NCI-H460 (cell line): Measurements from ENCODE around the gene RNASE8. TPM values are rescaled to one million over a fixed set of nuclear protein-coding genes. Genes with fewer than 3 reads are reported as not detected.
"Not testable (repeated sequence)": the region's sequence is repeated elsewhere in the genome, so short reads cannot be mapped to it uniquely, and the experiment has no call there.

Source experiments
- DNase-seq: peaks from one replicate; pipeline ENCODE4 v3.0.0-alpha.2; 2016; ENCODE audit warnings: low read depth; ENCODE audit errors: extremely low read depth
- total RNA-seq: library from RNA; depleted of rRNA; stranded (reverse); fragments of >200 nt; shearing (Covaris generic); gene quantifications from 2 replicates; pipeline ENCODE4 v1.2.3, GENCODE V29; 2014

Gene RNASE8
- total RNA-seq, 1 experiment from 2014 or later = not detected

DNA sequence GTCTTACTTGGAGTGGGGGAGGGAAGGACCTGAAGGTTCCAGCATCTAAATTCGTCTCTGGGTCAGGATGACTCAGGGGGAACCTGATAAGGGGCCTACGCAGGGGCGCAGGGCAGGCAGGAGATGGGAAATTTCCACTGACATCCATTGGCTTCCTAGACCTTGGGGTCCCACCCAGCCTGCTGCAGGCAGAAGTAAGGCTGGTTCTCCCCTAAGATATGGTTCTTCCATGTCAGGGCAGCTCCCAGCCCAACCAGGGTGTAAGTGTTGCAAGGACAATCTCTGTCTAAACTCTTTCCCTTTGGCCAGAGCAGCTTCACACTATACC, 30.7 kb upstream of the RNASE8 start:
- DNase-seq = no peak

- DNase-seq = no peak
Measured at GRCh38 chr14:21029917-21030316, 27.7 kb upstream of the RNASE8 start, which contains the start of gene TPPP2. Gene TPPP2, plus strand, starts transcription at chr14:21030217. Its CDS starts 365 bp downstream, at chr14:21030582.

DNA sequence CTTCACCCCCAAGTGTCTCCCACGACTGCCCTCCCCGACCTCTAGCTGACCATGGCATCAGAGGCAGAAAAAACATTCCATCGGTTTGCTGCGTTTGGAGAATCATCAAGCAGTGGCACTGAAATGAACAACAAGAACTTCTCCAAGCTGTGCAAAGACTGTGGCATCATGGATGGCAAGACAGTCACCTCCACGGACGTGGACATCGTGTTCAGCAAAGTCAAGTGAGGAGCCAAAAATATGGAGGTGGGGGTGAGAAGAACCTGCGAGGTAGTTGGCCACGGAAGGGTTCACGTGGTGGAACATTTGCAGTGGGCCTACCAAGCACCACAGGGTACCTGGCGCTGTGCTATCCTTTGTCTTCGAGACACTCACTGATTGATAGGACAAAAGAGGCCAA, 27.1 kb upstream of the RNASE8 start:
- DNase-seq = no peak

DNA sequence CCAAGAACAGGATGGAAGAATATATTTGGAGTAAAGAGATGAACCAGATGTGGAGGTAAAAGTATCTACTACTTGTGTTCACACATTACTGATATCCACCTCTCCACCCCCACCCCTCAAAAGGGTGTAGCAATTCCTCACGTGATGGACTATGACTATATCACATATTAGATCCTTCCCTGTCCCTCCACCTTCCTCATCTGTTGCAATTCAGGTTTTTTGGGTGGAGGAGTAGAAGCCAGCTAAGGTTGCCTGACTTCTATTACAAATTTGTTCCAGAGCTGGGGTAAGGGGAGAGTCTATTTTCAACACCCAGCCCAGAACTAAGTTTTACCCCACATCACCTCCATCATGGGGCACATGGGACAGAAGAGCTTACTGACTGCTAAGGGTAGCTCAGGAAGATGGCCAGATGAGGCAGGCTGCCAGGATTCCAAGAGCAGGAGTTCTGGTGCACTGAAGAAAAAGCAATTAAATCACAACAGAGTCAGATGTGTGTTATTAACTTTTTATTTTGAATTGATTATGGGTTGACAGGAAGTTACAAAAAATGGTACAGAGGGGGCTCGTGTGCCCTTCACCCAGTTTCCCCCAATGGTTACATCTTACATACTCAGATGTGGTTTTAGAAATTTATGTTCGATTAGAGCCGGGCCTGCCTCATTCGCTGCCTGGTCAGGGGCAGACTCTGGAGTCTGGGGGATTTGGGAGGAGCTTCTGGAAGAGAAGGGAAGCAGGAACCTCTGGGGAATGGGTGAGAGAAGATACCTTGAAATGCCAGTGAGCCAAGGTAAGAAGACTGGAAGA, 25.1 kb upstream of the RNASE8 start:
- no peak for DNase-seq

- no peak for DNase-seq
Measured at GRCh38 chr14:21033133-21033698, 24.4 kb upstream of the RNASE8 start.

DNA sequence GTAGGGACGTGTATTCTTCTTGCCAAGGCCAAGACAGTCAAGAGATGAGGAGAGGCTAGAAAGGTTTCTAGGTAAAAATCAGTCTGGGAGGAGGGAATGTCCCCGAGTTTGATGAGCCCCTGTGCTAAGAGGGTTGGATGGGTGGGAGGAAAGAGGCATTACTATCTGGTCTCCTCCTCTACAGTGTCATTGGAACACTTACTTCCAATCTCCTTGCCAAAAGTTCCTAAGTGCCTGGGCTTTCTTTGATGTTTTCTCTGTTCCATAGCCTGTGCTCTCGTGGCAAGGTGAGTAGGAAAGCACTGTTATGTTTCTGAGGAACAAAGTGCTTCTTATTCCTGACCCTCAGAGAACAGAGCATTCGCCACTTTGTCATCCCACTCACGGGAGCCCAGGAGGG, 22.9 kb upstream of the RNASE8 start, which contains the start of gene RNASE13:
RNASE13 (minus strand) TSS at position 101 of the 400 bp plus-strand sequence. CDS start 519 bp downstream, outside the sequence.
- no peak for DNase-seq

- no peak for DNase-seq
Measured at GRCh38 chr14:21036751-21037150, 20.9 kb upstream of the RNASE8 start.

GRCh38 chr14:21037156-21037555, 20.5 kb upstream of the RNASE8 start:
- DNase-seq = no peak

DNA sequence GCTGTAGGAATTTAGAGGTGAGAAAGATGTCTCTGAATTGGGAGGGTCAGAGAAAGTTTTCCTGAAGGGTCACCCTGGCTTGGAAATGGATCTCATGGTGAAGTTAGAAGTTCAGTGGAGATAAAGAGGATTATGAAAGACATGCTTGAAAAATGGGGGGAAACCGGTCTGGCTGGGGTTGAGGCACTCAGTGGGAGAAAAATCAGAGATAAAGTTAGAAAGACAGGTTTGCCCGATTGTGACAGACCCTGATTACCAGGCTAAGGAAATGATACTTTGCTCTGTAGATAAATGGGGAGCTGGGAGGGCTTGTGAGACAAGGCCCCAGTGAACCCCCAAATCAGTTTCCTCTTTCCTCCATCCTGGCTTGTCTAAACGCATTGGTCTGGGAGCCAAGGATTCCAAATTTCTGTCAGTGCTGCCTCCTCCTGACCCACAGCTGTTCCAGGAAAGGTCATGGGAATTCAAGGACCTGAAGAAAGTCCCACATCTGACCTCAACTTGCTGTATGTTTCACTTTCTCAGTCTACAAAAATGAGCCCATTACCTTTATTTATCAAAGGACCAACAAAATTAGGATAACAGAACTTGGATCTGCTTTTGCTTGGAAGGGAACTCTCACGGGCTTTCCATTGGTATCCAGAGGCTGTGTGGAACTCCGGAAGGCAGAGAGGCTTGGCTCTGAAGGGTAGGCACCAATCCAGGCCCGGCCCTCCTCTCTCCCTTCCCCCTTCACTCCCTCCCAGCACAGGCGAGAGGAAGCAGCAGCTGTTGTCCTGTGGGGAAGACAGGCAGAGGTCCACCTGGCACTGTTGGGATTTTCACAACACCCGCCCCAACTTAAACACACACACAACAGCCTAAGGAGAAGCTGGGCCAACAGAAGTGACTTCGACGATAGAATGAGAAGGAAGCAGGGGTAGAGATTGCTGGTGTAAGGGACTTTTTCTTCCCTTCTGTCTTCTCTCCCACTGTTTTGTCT, 18.9 kb upstream of the RNASE8 start:
- no peak for DNase-seq

DNA sequence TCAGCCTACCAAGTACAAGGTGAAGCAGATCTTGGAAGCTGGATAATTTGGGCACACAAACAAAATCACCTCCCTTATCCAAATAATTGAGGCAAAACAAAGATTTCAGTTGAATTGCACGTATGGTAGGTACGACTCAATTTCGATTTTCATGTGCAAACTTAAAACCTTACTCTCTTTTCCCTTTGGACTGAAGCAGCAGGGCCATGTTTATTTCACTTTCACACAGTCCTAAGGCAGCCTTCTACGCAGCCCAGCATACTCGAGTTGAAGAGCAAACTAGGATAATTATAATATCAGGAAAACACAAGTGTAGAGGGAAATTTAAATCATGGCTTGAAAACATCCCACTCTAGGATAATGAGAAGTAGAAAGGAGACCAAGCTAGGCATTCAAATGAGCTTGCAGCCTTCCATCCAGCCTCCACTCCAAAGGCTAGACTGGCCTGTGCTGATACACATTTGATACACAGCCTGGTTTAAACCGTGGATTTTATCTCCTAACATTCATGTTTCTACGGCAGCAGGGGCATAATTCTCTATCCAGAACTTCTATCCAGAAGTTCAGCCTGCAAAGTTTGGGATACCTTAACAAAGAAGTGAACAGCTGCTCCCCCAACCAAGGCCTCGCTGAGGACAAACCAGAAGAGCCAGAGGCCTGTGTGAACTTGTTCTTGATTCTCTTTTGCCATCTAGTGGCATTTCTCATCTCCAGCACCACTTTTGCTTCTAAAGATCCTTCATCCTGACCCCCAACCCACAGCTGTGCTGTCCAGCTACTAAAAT, 17.8 kb upstream of the RNASE8 start:
- peak; percentile 64 for DNase-seq

GRCh38 chr14:21040370-21040925, 17.2 kb upstream of the RNASE8 start:
- no peak for DNase-seq

GRCh38 chr14:21040941-21041340, 16.7 kb upstream of the RNASE8 start:
- DNase-seq = not testable (repeated sequence)

DNA sequence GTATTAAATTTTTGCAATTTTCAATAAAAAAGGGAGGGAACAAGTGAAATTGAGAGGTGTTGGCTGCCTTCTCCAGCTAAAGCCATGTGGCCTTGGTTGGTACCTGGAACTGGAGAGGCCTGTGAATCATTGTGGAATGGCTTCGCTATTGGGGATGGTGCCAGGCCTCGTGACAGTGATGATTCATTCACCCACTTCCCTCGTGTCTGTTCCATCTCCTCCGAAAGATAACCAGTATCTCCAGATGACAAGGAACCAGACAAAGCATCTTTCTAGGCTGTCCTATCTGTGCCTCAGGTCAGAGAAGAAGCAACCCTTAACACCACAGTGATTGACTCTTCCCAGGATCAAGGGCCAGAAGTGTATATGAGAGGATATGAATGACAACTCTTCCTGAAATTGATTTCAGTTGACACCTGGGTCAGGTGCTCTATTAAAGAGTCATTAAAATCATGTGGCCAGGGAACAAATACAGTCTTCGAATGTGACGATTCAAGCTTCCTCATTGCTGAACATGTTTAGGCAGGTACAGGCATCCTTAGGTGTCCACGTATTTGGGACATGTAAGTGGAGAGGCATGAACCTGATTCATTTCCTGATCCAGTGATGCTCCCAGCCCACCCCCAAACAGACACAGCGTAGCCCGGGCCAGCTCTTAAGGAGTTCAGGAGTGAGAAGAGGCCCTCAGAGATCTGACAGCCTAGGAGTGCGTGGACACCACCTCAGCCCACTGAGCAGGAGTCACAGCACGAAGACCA, 15.8 kb upstream of the RNASE8 start, which contains the start of gene RNASE7:
RNASE7 (plus strand) TSS at position 687 of the 758 bp plus-strand sequence. CDS start 631 bp downstream, outside the sequence.
- DNase-seq = no peak

DNA sequence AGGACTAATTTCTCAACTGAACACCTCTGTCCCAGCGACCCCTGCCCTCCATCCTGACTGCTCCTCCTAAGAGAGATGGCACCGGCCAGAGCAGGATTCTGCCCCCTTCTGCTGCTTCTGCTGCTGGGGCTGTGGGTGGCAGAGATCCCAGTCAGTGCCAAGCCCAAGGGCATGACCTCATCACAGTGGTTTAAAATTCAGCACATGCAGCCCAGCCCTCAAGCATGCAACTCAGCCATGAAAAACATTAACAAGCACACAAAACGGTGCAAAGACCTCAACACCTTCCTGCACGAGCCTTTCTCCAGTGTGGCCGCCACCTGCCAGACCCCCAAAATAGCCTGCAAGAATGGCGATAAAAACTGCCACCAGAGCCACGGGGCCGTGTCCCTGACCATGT, 14.7 kb upstream of the RNASE8 start:
- DNase-seq = no peak

DNA sequence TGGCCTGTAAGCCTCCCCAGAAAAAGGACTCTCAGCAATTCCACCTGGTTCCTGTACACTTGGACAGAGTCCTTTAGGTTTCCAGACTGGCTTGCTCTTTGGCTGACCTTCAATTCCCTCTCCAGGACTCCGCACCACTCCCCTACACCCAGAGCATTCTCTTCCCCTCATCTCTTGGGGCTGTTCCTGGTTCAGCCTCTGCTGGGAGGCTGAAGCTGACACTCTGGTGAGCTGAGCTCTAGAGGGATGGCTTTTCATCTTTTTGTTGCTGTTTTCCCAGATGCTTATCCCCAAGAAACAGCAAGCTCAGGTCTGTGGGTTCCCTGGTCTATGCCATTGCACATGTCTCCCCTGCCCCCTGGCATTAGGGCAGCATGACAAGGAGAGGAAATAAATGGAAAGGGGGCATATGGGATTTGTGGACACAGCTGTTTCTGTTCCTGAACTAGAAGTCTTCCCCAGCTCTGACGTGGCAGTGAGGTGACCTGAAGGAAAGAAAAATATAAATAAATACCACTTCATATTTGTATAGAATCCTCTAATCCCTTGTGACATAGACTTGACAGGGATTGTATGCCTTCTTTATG, 14.1 kb upstream of the RNASE8 start:
- DNase-seq = no peak

- DNase-seq = no peak
Measured at GRCh38 chr14:21043974-21044618, 13.5 kb upstream of the RNASE8 start.

DNA sequence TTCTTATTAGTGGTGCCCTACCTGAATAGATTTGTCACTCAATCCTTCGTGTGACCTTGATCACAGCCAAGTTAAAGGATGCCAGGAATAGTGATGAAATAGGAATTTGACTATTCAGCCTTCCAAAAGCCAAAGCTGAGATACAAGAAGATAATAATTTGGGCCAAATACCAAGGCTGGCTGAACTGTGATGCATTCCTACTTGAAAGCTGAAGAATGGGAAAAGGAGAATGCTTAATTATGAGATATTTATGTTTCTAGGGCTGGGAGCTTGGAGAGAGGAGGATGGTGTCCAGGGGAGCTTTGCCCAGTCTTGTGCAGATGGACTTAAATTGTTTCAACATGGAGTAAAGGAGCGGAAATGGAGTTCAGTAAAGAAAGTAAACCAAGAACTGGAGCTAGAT, 10.2 kb upstream of the RNASE8 start:
- DNase-seq = no peak

GRCh38 chr14:21048638-21049037, 9.0 kb upstream of the RNASE8 start:
- no peak for DNase-seq
